OCI-LY1 (cell line): ENCODE results near the gene ARG2.

Experiments used
- H2AFZ ChIP-seq: fragments of 200-600 bp; sonication (generic), shearing (Covaris generic); 2 replicates; pipeline ENCODE4 v1.6.0; 2014; ENCODE audit warnings: antibody characterized with exemption, mild to moderate bottlenecking, low read length
- H3F3A ChIP-seq: fragments of 200-600 bp; sonication (generic), shearing (Covaris generic); 2 replicates; pipeline ENCODE4 v1.6.0; 2014; ENCODE audit warnings: mild to moderate bottlenecking, antibody characterized with exemption, low read length, moderate library complexity; ENCODE audit not compliant: insufficient read depth
- H3K27ac ChIP-seq: fragments of 200-600 bp; sonication (generic); 2 replicates; pipeline ENCODE4 v1.5.1; 2014; ENCODE audit warnings: low read length, mixed run types, mild to moderate bottlenecking, low read depth; ENCODE audit not compliant: poor library complexity, severe bottlenecking
- H3K27me3 ChIP-seq: fragments of 200-600 bp; sonication (generic); 2 replicates; pipeline ENCODE4 v1.6.0; 2014; ENCODE audit warnings: antibody characterized with exemption, mild to moderate bottlenecking, low read length, moderate library complexity; ENCODE audit not compliant: insufficient read depth
- H3K36me3 ChIP-seq: fragments of 200-600 bp; sonication (generic); 2 replicates; pipeline ENCODE4 v1.6.1; 2014; ENCODE audit warnings: mild to moderate bottlenecking, antibody characterized with exemption, low read length, moderate library complexity, mixed read lengths; ENCODE audit not compliant: insufficient read depth
- H3K4me1 ChIP-seq: fragments of 200-600 bp; sonication (generic); 2 replicates; pipeline ENCODE4 v1.5.1; 2014; ENCODE audit warnings: mild to moderate bottlenecking, low read length, moderate library complexity; ENCODE audit not compliant: insufficient read depth, severe bottlenecking
- H3K4me2 ChIP-seq: fragments of 200-600 bp; sonication (generic), shearing (Covaris generic); 2 replicates; pipeline ENCODE4 v1.6.1; 2014; ENCODE audit warnings: low read length
- H3K4me3 ChIP-seq: fragments of 200-600 bp; sonication (generic); 2 replicates; pipeline ENCODE4 v1.5.1; 2014; ENCODE audit warnings: low read length, low read depth, mild to moderate bottlenecking, mixed read lengths; ENCODE audit not compliant: poor library complexity, severe bottlenecking
- H3K79me2 ChIP-seq: fragments of 200-600 bp; shearing (Covaris generic); 2 replicates; pipeline ENCODE4 v1.6.1; 2016; ENCODE audit warnings: mixed run types, low read length, mixed read lengths; ENCODE audit not compliant: insufficient read depth
- H3K9ac ChIP-seq: fragments of 200-600 bp; sonication (generic), shearing (Covaris generic); 2 replicates; pipeline ENCODE4 v1.6.1; 2014; ENCODE audit warnings: mild to moderate bottlenecking, low read length, mixed read lengths
- H3K9me2 ChIP-seq: fragments of 200-600 bp; sonication (generic), shearing (Covaris generic); 2 replicates; pipeline ENCODE4 v1.6.1; 2014; ENCODE audit warnings: low read depth, mild to moderate bottlenecking, low read length, mixed read lengths
- H3K9me3 ChIP-seq: fragments of 200-600 bp; shearing (Covaris generic); 2 replicates; pipeline ENCODE4 v1.6.1; 2014; ENCODE audit warnings: low read length, mixed read lengths
- H4K20me1 ChIP-seq: fragments of 200-600 bp; sonication (generic), shearing (Covaris generic); 2 replicates; pipeline ENCODE4 v1.6.0; 2016; ENCODE audit warnings: mild to moderate bottlenecking, low read length; ENCODE audit not compliant: insufficient read depth
- EZH2 ChIP-seq: fragments of 200-600 bp; sonication (generic), shearing (Covaris generic); IDR thresholded peaks from 2 replicates; pipeline ENCODE4 v1.8.0; 2017; ENCODE audit warnings: borderline replicate concordance, mixed run types, mild to moderate bottlenecking, antibody characterized with exemption, low read length, moderate library complexity, mixed read lengths
- TF ChIP-seq, protein P1 (sequence below): fragments of 200-600 bp; sonication (generic), shearing (Covaris generic); IDR thresholded peaks from 2 replicates; pipeline ENCODE4 v1.5.1; 2017; ENCODE audit warnings: mild to moderate bottlenecking, antibody characterized with exemption, low read length, moderate library complexity, mixed read lengths

The ARG2 gene

DNA sequence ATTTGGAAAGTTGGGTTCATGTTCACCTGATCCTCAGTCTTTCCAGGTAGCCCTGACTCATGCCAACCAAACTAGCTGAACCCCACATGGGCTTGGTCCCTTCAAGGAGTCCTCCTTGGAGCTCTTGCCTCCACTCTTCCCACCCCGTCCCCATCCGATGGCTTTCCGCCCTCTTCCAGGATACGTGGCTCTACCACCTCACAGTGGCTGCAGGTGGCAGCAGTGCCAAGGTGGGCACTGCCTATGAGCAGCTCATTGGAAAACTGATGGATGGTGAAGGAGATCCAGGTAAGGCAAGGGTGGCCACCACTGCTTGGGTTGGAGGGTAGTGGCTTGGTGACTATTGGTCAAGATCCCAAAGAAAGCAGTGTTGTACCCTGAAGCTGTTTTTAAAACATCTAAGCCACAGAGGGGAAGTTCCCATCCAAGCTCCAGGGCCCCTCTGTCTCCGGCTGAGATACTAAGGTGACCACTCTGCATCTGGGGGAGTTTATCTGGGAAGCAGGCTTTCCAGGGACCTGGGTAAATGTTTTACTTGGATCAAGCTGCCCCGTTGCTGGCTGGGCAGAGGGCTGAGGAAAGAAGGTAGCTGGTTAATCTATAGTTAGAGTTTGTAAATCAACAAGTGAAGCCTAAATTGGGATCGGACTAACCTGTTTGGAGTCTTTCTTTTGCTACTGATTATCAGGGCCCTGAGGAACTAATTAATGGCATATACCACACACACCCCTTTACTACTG lies 43.3 kb upstream of the ARG2 start:
- H3K4me2 ChIP-seq, result no peak overlapping the region
- no peak overlapping the region for H3K9ac ChIP-seq
- no peaks in the 10 kb centered on the region for H3K9me3 ChIP-seq
- H3K36me3 ChIP-seq, result no peaks in the 10 kb centered on the region
- no peaks in the 10 kb centered on the region for H3K79me2 ChIP-seq
- H4K20me1 ChIP-seq, result no peaks in the 10 kb centered on the region
- TF ChIP-seq, protein P1, sequence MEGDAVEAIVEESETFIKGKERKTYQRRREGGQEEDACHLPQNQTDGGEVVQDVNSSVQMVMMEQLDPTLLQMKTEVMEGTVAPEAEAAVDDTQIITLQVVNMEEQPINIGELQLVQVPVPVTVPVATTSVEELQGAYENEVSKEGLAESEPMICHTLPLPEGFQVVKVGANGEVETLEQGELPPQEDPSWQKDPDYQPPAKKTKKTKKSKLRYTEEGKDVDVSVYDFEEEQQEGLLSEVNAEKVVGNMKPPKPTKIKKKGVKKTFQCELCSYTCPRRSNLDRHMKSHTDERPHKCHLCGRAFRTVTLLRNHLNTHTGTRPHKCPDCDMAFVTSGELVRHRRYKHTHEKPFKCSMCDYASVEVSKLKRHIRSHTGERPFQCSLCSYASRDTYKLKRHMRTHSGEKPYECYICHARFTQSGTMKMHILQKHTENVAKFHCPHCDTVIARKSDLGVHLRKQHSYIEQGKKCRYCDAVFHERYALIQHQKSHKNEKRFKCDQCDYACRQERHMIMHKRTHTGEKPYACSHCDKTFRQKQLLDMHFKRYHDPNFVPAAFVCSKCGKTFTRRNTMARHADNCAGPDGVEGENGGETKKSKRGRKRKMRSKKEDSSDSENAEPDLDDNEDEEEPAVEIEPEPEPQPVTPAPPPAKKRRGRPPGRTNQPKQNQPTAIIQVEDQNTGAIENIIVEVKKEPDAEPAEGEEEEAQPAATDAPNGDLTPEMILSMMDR, result no peak
- H3K27ac ChIP-seq, result no peak overlapping the region
- H3K27me3 ChIP-seq, result 0 out of 2 replicates have a peak, but pooled peaks cover 7% of the 10 kb centered on the region
- no peaks in the 10 kb centered on the region for H3K9me2 ChIP-seq
- no peaks in the 10 kb centered on the region for H3K4me1 ChIP-seq
- H2AFZ ChIP-seq, result no peak overlapping the region
- no peak overlapping the region for H3K4me3 ChIP-seq
- no peaks in the 10 kb centered on the region for H3F3A ChIP-seq

DNA sequence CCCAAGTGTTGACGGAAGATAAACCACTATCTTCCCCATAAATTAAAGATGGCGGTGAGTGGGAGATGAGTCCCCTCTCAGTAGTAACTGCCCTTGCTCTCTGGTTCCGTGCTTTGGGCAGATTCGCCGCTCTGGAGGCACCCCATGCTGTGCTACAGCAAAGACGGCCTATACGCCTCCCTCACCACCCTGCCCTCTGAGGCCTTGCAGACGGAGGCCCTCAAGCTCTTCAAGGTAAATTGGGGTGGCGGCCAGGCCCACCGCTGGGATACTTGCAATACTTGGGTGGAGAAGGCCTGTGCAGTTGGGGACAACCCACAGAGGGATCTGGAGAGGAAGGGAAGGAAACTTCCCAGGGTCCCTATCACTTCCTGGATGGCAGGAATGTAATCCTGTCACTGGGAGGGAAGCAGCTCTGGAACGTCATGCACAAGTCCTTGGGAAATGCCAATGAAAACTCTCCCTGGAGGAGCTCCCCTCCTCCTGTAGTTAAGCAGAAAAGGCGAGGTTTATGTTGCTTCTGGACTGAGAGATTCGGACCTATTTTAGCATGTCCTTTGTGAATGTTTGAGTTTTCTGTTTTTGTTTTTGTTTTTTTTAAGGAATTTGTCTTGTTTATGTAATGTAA lies 42.4 kb upstream of the ARG2 start:
- Histone ChIP-seq H3K4me3 (no peak overlapping the region), H3K36me3 (no peaks in the 10 kb centered on the region), H3K9ac (no peak overlapping the region)

DNA sequence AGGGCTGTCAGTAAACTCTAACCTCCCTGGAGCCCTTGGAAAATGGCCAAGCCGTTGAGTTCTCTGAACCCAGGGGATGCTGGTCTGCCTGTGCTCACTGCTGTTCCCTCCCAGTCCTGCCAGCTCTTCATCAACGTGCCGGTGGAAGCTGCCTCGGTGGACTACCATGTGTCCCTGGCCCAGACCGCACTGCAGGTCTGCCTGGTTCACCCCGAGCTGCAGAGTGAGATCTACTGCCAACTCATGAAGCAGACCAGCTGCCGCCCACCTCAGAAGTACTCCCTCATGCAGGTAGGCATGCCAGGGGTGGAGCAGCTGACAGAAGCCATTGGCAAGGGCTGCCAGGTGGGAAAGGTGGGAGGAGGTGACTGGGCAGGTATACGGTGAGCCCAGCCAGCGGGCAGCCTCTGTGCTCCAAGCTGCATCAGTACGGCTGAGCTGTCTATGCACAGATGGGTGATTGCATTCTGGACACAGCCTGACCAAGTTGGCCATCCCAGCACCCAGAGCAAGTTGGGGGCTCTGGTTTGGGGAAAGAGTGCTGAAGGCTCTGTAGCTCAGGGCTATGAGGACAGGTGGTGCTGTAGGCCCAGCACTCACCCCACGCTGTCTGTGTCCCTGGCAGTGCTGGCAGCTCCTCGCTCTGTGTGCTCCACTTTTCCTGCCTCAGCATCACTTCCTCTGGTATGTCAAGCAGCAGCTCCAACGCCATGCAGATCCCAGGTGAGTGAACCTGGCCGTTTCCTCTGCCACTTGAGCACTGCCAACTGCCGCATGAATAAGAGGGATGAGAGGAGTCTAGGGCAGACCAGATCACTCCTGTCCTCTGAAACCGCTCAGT lies 41.6 kb upstream of the ARG2 start:
- Histone ChIP-seq H2AFZ (no peak overlapping the region), H3K27ac (no peak overlapping the region), H3K9me2 (no peaks in the 10 kb centered on the region), H3K4me2 (no peak overlapping the region), H3F3A (no peaks in the 10 kb centered on the region), H3K9ac (no peak overlapping the region), H3K27me3 (peaks cover 7% of the 10 kb centered on the region; the same call in 1 of the 2 replicates), H3K4me3 (no peak overlapping the region), H3K36me3 (no peaks in the 10 kb centered on the region), H3K4me1 (no peaks in the 10 kb centered on the region), H4K20me1 (no peaks in the 10 kb centered on the region), H3K9me3 (no peaks in the 10 kb centered on the region), H3K79me2 (no peaks in the 10 kb centered on the region)
- TF ChIP-seq, protein P1, result no peak
- TF ChIP-seq EZH2, result no peak

More for the DNA sequence above, 42.4 kb upstream of the ARG2 start:
- TF ChIP-seq EZH2, result no peak
- TF ChIP-seq, protein P1, result no peak
- no peak overlapping the region for H3K4me2 ChIP-seq
- H3K9me2 ChIP-seq, result no peaks in the 10 kb centered on the region
- no peaks in the 10 kb centered on the region for H4K20me1 ChIP-seq
- no peaks in the 10 kb centered on the region for H3F3A ChIP-seq
- H3K27ac ChIP-seq, result no peak overlapping the region
- H3K27me3 ChIP-seq, result peaks cover 7% of the 10 kb centered on the region; the same call in 1 of the 2 replicates
- no peaks in the 10 kb centered on the region for H3K9me3 ChIP-seq
- H3K4me1 ChIP-seq, result no peaks in the 10 kb centered on the region
- no peaks in the 10 kb centered on the region for H3K79me2 ChIP-seq
- H2AFZ ChIP-seq, result no peak overlapping the region
